GM21423 (cell line): ENCODE data around the gene ZNF26.
A peak's percentile ranks its signal among the peaks of the same experiment; 100 is the strongest.
"Not testable (repeated sequence)": the region's sequence is repeated elsewhere in the genome, so short reads cannot be mapped to it uniquely, and the experiment has no call there.

Source experiments
- ATAC-seq: cut with Tn5 transposase; IDR thresholded peaks from one replicate; pipeline ENCODE4 v1.9.1; 2021; ENCODE audit warnings: mild to moderate bottlenecking, moderate library complexity; ENCODE audit not compliant: unreplicated experiment

The ZNF26 gene

GRCh38 chr12:132955094-132956010 lies 30.8 kb upstream of the ZNF26 start:
- ATAC-seq, result peak; percentile 42

- ATAC-seq, result peak; percentile 92
Measured at GRCh38 chr12:132956011-132956788, 30.0 kb upstream of the ZNF26 start, which contains the start of gene ZNF605. Gene ZNF605, minus strand, starts transcription at chr12:132956306. Its CDS starts 10,671 bp downstream, at chr12:132945635.

GRCh38 chr12:132961790-132962189 lies 24.4 kb upstream of the ZNF26 start:
- ATAC-seq, result not testable (repeated sequence)

- ATAC-seq, result not testable (repeated sequence)
Measured at GRCh38 chr12:132963947-132964346, 22.2 kb upstream of the ZNF26 start.

- no peak for ATAC-seq
Measured at GRCh38 chr12:132965796-132966195, 20.4 kb upstream of the ZNF26 start.

GRCh38 chr12:132966676-132967415 lies 19.3 kb upstream of the ZNF26 start:
- ATAC-seq, result no peak

- no peak for ATAC-seq
Measured at GRCh38 chr12:132967736-132968135, 18.4 kb upstream of the ZNF26 start.

GRCh38 chr12:132972374-132972773 lies 13.8 kb upstream of the ZNF26 start:
- no peak for ATAC-seq

GRCh38 chr12:132976870-132977269 lies 9.3 kb upstream of the ZNF26 start:
- not testable (repeated sequence) for ATAC-seq

GRCh38 chr12:132986885-132987225 lies 688 bp downstream of the ZNF26 start:
- ATAC-seq, result peak; percentile 10

GRCh38 chr12:132998741-132999140 lies 12.6 kb downstream of the ZNF26 start:
- ATAC-seq, result no peak

- no peak for ATAC-seq
Measured at GRCh38 chr12:133010657-133011297, 24.6 kb downstream of the ZNF26 start.

- no peak for ATAC-seq
Measured at GRCh38 chr12:133023566-133023965, 37.4 kb downstream of the ZNF26 start.

- ATAC-seq, result no peak
Measured at GRCh38 chr12:133026996-133027395, 40.8 kb downstream of the ZNF26 start.

- peak; percentile 94 for ATAC-seq
Measured at GRCh38 chr12:133037207-133038005, 51.2 kb downstream of the ZNF26 start, which contains the start of gene ZNF84. Gene ZNF84, plus strand, starts transcription at chr12:133037509. Its CDS starts 3,959 bp downstream, at chr12:133041468.

GRCh38 chr12:133038118-133038709 lies 52.0 kb downstream of the ZNF26 start:
- no peak for ATAC-seq

GRCh38 chr12:133046698-133047097 lies 60.5 kb downstream of the ZNF26 start:
- ATAC-seq, result no peak

GRCh38 chr12:133057446-133057845 lies 71.3 kb downstream of the ZNF26 start:
- ATAC-seq, result no peak
